HepG2 (cell line): ENCODE data around the gene UST. TPM values are rescaled to one million over a fixed set of nuclear protein-coding genes. Genes with fewer than 3 reads are reported as not detected.

Experiments used
- EEA1 ChIP-seq: sonication (generic); formaldehyde crosslinking; IDR thresholded peaks from 2 replicates; pipeline ENCODE4 v1.5.1; 2020; ENCODE audit warnings: mild to moderate bottlenecking, missing genetic modification reagents, borderline replicate concordance
- MAFG ChIP-seq: sonication (generic); formaldehyde crosslinking; IDR thresholded peaks from 2 replicates; pipeline ENCODE4 v1.5.1; 2020; ENCODE audit warnings: mild to moderate bottlenecking, missing genetic modification reagents
- PHF20 ChIP-seq: sonication (generic); formaldehyde crosslinking; IDR thresholded peaks from 2 replicates; pipeline ENCODE4 v1.5.0; 2020; ENCODE audit warnings: mild to moderate bottlenecking, missing genetic modification reagents
- ZBTB40 ChIP-seq, 2 experiments: fragments of 450-650 bp in 1 of 2; sonication (generic) in 1 of 2; formaldehyde crosslinking in 1 of 2; IDR thresholded peaks; 2 replicates each; pipeline versions ENCODE4 v1.6.1 to v1.8.0; 2016 to 2022; ENCODE audit warnings: antibody characterized with exemption in 1 of 2, mild to moderate bottlenecking in 1 of 2, missing genetic modification reagents in 1 of 2
- ZFP36 ChIP-seq: fragments of 150-350 bp; IDR thresholded peaks from 2 replicates; pipeline ENCODE4 v1.6.1; 2018; ENCODE audit warnings: borderline replicate concordance, low read length, low read depth; ENCODE audit not compliant: partially characterized antibody
- ZNF652 ChIP-seq: IDR thresholded peaks from 2 replicates; pipeline ENCODE4 v1.6.1; 2016; ENCODE audit warnings: low read depth, borderline replicate concordance
- polyA plus RNA-seq, 8 experiments: library from polyadenylated mRNA; depleted of rRNA in 3 of 8; stranded (reverse) in 7 of 8; unstranded in 1 of 8; fragments of >200 nt; fragmentation: Illumina TruSeq in 4 of 8; extraction: Trizol in 4 of 8; gene quantifications; 2 replicates each; pipeline versions ENCODE4 v1.2.1 to v1.2.3, GENCODE V29; 2011 to 2016; ENCODE audit warnings: low read depth in 4 of 8, missing spikeins in 1 of 8, mixed read lengths in 1 of 8; ENCODE audit not compliant: insufficient read depth in 1 of 8
- total RNA-seq, 5 experiments: library from RNA; depleted of rRNA; stranded (reverse); fragments of >200 nt; fragmentation: Illumina TruSeq; extraction: Trizol; gene quantifications; 2 replicates each; pipeline ENCODE4 v1.2.3, GENCODE V29; 2016; ENCODE audit warnings: low read depth in 1 of 5
- TF ChIP-seq, protein P1 (sequence below): sonication (generic); formaldehyde crosslinking; IDR thresholded peaks from 2 replicates; pipeline ENCODE4 v1.8.1; 2023; ENCODE audit warnings: mild to moderate bottlenecking, missing genetic modification reagents, borderline replicate concordance
- TF ChIP-seq, protein P2 (sequence below): sonication (generic); formaldehyde crosslinking; IDR thresholded peaks from 2 replicates; pipeline ENCODE4 v1.4.0; 2020; ENCODE audit warnings: mild to moderate bottlenecking, missing genetic modification reagents

The UST gene
- total and polyA plus RNA-seq, 2 of the 13 experiments (the other 11 are each of a cell fraction or from before 2014, with no cell fraction given): 0.27 TPM; not detected in 1

- TF ChIP-seq ZBTB40 (IDR thresholded peaks at IDR 0.05): no peak
- no peak for TF ChIP-seq ZBTB40 (CRISPR knock-in tag; IDR thresholded peaks at IDR 0.05)
- TF ChIP-seq PHF20: no peak
- TF ChIP-seq MAFG (CRISPR knock-in tag): no peak
- no peak for TF ChIP-seq ZFP36
- no peak for TF ChIP-seq ZNF652 (CRISPR knock-in tag)
- TF ChIP-seq, protein P1, sequence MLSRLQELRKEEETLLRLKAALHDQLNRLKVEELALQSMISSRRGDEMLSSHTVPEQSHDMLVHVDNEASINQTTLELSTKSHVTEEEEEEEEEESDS (CRISPR knock-in tag): no peak
- TF ChIP-seq, protein P2, sequence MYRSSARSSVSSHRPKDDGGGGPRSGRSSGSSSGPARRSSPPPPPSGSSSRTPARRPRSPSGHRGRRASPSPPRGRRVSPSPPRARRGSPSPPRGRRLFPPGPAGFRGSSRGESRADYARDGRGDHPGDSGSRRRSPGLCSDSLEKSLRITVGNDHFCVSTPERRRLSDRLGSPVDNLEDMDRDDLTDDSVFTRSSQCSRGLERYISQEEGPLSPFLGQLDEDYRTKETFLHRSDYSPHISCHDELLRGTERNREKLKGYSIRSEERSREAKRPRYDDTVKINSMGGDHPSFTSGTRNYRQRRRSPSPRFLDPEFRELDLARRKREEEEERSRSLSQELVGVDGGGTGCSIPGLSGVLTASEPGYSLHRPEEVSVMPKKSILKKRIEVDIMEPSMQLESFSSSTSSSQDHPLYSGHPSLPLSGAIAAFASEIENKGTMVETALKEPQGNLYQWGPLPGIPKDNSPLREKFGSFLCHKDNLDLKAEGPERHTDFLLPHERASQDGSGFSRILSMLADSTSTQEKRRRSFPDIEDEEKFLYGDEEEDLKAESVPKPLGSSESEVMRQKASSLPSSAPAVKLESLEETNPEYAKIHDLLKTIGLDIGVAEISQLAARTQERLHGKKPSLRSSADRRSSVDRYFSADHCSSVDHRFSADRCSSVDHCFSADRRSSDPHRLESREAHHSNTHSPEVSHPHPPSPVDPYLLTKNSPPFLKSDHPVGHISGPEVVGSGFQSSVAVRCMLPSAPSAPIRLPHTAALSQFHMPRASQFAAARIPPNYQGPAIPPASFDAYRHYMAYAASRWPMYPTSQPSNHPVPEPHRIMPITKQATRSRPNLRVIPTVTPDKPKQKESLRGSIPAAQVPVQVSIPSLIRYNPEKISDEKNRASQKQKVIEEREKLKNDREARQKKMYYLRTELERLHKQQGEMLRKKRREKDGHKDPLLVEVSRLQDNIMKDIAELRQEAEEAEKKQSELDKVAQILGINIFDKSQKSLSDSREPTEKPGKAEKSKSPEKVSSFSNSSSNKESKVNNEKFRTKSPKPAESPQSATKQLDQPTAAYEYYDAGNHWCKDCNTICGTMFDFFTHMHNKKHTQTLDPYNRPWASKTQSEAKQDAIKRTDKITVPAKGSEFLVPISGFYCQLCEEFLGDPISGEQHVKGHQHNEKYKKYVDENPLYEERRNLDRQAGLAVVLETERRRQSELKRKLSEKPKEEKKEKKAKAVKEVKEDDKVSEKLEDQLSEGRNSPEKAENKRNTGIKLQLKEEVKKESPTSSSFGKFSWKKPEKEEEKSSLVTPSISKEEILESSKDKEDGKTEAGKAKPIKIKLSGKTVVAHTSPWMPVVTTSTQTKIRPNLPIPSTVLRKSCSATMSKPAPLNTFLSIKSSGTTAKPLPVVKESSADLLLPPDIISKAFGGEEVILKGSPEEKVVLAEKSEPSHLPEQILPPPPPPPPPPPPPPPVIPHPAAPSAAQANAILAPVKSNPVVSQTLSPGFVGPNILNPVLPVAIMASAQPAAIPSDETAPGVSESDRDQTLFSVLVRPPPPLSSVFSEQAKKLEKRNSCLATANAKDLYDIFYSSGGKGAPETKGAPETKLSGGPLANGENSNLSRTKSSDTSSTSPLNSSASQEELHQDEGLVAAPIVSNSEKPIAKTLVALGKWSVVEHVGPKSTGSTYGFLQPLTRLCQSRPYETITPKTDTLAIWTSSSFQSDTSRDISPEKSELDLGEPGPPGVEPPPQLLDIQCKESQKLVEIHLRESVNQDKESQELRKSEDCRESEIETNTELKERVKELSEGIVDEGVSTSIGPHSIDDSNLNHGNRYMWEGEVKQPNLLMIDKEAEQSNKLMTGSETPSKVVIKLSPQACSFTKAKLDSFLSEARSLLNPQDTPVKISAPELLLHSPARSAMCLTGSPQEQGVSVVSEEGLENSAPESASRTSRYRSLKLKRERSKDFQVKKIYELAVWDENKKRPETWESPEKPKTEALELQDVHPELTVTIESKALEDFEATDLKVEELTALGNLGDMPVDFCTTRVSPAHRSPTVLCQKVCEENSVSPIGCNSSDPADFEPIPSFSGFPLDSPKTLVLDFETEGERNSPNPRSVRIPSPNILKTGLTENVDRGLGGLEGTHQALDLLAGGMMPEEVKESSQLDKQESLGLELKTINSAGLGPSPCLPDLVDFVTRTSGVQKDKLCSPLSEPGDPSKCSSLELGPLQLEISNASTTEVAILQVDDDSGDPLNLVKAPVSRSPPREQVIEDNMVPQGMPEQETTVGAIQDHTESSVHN (CRISPR knock-in tag): no peak
- TF ChIP-seq EEA1 (CRISPR knock-in tag): no peak
Observed at GRCh38 chr6:148904896-148905870, 158.4 kb downstream of the UST start (continued).
